ENCODE data around the gene ARL4A.
"Not testable (repeated sequence)": the region's sequence is repeated elsewhere in the genome, so short reads cannot be mapped to it uniquely, and the experiment has no call there.

DNA sequence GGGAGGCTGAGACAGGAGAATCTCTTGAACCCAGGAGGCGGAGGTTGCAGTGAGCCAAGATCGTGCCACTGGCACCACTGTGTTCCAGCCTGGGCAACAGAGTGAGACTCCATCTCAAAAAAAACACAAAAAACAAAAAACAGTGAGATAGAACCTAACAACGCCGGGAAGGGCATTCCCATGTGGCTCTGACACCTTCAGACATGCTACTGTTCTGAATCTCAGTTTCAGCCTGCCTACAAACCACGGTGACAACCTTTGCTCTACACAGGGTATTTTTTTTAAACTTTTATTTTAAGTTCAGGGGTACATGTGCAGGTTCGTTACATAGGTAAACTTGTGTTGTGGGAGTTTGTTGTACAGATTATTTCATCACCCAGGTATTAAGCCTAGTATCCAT, 42.2 kb upstream of the ARL4A start:
- TF ChIP-seq, protein P1, sequence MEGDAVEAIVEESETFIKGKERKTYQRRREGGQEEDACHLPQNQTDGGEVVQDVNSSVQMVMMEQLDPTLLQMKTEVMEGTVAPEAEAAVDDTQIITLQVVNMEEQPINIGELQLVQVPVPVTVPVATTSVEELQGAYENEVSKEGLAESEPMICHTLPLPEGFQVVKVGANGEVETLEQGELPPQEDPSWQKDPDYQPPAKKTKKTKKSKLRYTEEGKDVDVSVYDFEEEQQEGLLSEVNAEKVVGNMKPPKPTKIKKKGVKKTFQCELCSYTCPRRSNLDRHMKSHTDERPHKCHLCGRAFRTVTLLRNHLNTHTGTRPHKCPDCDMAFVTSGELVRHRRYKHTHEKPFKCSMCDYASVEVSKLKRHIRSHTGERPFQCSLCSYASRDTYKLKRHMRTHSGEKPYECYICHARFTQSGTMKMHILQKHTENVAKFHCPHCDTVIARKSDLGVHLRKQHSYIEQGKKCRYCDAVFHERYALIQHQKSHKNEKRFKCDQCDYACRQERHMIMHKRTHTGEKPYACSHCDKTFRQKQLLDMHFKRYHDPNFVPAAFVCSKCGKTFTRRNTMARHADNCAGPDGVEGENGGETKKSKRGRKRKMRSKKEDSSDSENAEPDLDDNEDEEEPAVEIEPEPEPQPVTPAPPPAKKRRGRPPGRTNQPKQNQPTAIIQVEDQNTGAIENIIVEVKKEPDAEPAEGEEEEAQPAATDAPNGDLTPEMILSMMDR (IDR thresholded peaks at IDR 0.05): not testable (repeated sequence)
- TF ChIP-seq POLR2A (IDR thresholded peaks at IDR 0.05): not testable (repeated sequence)
